Heart left ventricle (tissue), 16 donors: ENCODE measurements around the gene CSTPP1. TPM values are rescaled to one million over a fixed set of nuclear protein-coding genes. Genes with fewer than 3 reads are reported as not detected.
"Not testable (repeated sequence)": the region's sequence is repeated elsewhere in the genome, so short reads cannot be mapped to it uniquely, and the experiment has no call there.

Experiments used
- ATAC-seq, 4 donors: fragments of 200-7000 bp; cut with Tn5 transposase; one replicate each; pipeline ENCODE4 v1.9.1; 2020 to 2022; ENCODE audit warnings: moderate library complexity in 4 of 4, mild to moderate bottlenecking in 3 of 4, moderate number of reproducible peaks in 1 of 4
- DNase-seq, 5 donors: peaks; one replicate each; pipeline ENCODE4 v3.0.0-alpha.2; 2020
- H3K27ac ChIP-seq, 12 donors: fragments of 200-600 bp; sonication (generic) in 4 of 12; one replicate each; pipeline versions ENCODE4 v1.5.0 to v1.8.0; 2016 to 2022; ENCODE audit warnings: mild to moderate bottlenecking in 2 of 12
- H3K27me3 ChIP-seq, 9 donors: fragments of 200-600 bp; sonication (generic) in 2 of 9; one replicate each; pipeline versions ENCODE4 v1.5.1 to v1.8.0; 2016 to 2022; ENCODE audit warnings: mild to moderate bottlenecking in 3 of 9
- H3K36me3 ChIP-seq, 9 donors: fragments of 200-600 bp; sonication (generic) in 2 of 9; one replicate each; pipeline versions ENCODE4 v1.5.0 to v1.8.0; 2018 to 2022; ENCODE audit warnings: mild to moderate bottlenecking in 2 of 9
- H3K4me1 ChIP-seq, 12 donors: fragments of 200-600 bp; sonication (generic) in 4 of 12; one replicate each; pipeline versions ENCODE4 v1.5.0 to v1.8.0; 2016 to 2022; ENCODE audit warnings: mild to moderate bottlenecking in 3 of 12
- H3K4me3 ChIP-seq, 12 donors: fragments of 200-600 bp; sonication (generic) in 4 of 12; one replicate each; pipeline versions ENCODE4 v1.5.0 to v1.8.0; 2017 to 2022; ENCODE audit warnings: mild to moderate bottlenecking in 9 of 12, moderate library complexity in 4 of 12
- H3K9me3 ChIP-seq, 12 donors: fragments of 200-600 bp; sonication (generic) in 4 of 12; one replicate each; pipeline versions ENCODE4 v1.5.0 to v1.8.0; 2016 to 2022; ENCODE audit warnings: mild to moderate bottlenecking in 1 of 12
- POLR2A ChIP-seq, 2 donors: fragments of 450-650 bp; IDR thresholded peaks; one replicate each; pipeline ENCODE4 v1.6.1; 2017; ENCODE audit warnings: antibody characterized with exemption in 2 of 2, mild to moderate bottlenecking in 2 of 2, moderate library complexity in 2 of 2
- WGBS, 4 donors: extraction: QIAGEN DNeasy Blood & Tissue Kit in 2 of 4; methylation state at CpG; one replicate each; pipeline versions ENCODE4 v1.1.5 to v1.1.7; 2013 to 2018; 5-methylcytosine and 5-hydroxymethylcytosine counted together
- intact Hi-C, 10 donors: fragments of 100-400 bp; cut with DNase I; formaldehyde crosslinking; loops; one replicate each; pipeline versions ENCODE4 v1.11.1 to v1.14.2; 2022
- polyA plus RNA-seq, 2 donors: library from polyadenylated mRNA; stranded (reverse); fragments of 200-250 nt; gene quantifications; one replicate each; pipeline ENCODE4 v1.2.3, GENCODE V29; 2013
- total RNA-seq, 9 donors: library from RNA; depleted of rRNA in 2 of 9; stranded (reverse); fragments of >200 nt in 2 of 9; fragmentation: NEBNext Ultra II Directional in 3 of 9; extraction: Animal tissue kit (Norgen Biotek cat#: 25700) in 3 of 9; gene quantifications; one replicate each; pipeline versions ENCODE4 v1.1.0 to v1.2.4, GENCODE V29; 2016 to 2023
- TF ChIP-seq, protein P1 (sequence below), 12 donors: fragments of 200-600 bp; sonication (generic) in 4 of 12; IDR thresholded peaks; one replicate each; pipeline versions ENCODE4 v1.5.0 to v1.8.0; 2018 to 2022; ENCODE audit warnings: antibody characterized with exemption in 12 of 12, mild to moderate bottlenecking in 5 of 12
- donor health status: ischemic (EF 13 %, LVEDD 7.1; RV severe dilation, severe dysfunction).
- donor health status: healthy with polysubstance abuse.
- donor health status: DM: no; HTN: yes; CAD: no.
- donor health status: DM: no; HTN: no; CAD: no.
- donor health status: ischemic (EF 25% LVEDD 6.9; RV normal size, moderate dysfunction).
- donor health status: ischemic (EF 25% LVEDD 5.7; RV mildly dilated, moderate dysfunction).
- donor health status: healthy.
- donor health status: DM: yes; HTN: yes; CAD: no.
- donor health status: ischemic (EF 35%, LVEDD 5.7; RV mildly dilated, moderate dysfunction).
- donor health status: nonischemic (EF 11% LVEDD 7.7; RV severe dilation, severe dysfunction).
- donor health status: DM: yes; HTN: yes; CAD: no.
- donor health status: PGD.
- donor health status: ischemic (EF 29% LVEDD 5.4; RV normal size, mild dysfunction).
- donor health status: nonischemic (EF 23%, LVEDD 6.1; RV moderate dilation, normal function).

CSTPP1 gene
- total and polyA plus RNA-seq, 11 donors, result 9.9 to 33.4 (median 14.7) TPM

DNA sequence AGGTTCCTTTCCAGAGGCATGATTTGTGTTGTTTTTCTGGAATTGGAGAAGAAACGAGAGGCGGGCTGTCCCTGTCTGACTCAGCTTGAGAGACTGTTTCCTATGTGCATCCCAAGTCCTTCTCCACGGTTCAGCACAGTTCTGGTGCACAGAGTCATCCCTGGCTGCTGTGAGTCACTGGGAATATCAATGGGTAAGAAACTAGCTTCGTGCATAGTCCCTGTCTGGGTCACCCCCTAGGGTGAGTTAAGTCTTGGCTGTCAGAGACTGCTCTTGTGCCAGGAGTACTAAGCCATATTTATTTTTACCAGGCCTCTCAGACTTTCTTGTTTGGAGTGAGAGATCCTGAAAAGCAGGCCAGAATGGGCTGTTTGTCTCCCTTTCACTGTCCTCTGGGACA lies 15.8 kb upstream of the CSTPP1 start:
- peak overlapping the region; percentile 7 to 73 (median 60) for H3K27ac ChIP-seq
- no peak overlapping the region for H3K4me3 ChIP-seq
- DNase-seq (peak in 3 of 5 donors; percentile 37 to 74 (median 40)), ATAC-seq (peak; percentile 47 to 81 (median 65))
- H3K9me3 ChIP-seq, result no peaks in the 10 kb centered on the region
- no peaks in the 10 kb centered on the region for H3K36me3 ChIP-seq
- TF ChIP-seq, protein P1, sequence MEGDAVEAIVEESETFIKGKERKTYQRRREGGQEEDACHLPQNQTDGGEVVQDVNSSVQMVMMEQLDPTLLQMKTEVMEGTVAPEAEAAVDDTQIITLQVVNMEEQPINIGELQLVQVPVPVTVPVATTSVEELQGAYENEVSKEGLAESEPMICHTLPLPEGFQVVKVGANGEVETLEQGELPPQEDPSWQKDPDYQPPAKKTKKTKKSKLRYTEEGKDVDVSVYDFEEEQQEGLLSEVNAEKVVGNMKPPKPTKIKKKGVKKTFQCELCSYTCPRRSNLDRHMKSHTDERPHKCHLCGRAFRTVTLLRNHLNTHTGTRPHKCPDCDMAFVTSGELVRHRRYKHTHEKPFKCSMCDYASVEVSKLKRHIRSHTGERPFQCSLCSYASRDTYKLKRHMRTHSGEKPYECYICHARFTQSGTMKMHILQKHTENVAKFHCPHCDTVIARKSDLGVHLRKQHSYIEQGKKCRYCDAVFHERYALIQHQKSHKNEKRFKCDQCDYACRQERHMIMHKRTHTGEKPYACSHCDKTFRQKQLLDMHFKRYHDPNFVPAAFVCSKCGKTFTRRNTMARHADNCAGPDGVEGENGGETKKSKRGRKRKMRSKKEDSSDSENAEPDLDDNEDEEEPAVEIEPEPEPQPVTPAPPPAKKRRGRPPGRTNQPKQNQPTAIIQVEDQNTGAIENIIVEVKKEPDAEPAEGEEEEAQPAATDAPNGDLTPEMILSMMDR (IDR thresholded peaks at IDR 0.05), result no peak
- no peak for TF ChIP-seq POLR2A (IDR thresholded peaks at IDR 0.05)
- peaks cover 0 to 46% (median 29%) of the 10 kb centered on the region in 12 donors for H3K4me1 ChIP-seq
- intact Hi-C loops, result no loop called here
- peaks cover 0 to 36% (median 0%) of the 10 kb centered on the region in 9 donors for H3K27me3 ChIP-seq
- 36 to 49% (median 44%) methylated on average over 4 of the region's 4 CpGs for WGBS, 4 donors

DNA sequence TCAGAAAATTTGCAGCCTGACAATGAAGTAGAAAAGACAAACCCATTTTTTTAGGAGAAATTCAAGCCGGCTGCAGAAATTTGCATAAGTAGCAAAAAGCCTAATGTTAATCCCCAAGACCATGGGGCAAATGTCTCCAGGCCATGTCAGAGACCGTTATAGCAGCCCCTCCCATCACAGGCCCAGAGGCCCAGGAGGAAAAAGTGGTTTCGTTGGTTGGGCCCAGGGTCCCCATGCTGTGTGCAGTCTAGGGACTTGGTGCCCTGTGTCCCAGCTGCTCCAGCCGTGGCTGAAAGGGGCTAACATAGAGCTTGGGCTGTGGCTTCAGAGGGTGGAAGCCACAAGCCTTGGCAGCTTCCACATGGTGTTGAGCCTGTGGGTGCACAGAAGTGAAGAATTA lies 8.6 kb upstream of the CSTPP1 start:
- H3K27ac ChIP-seq, intact Hi-C loops, ATAC-seq, H3K27me3 ChIP-seq, DNase-seq, H3K9me3 ChIP-seq, H3K4me1 ChIP-seq, H3K36me3 ChIP-seq, H3K4me3 ChIP-seq: not testable (repeated sequence)
- 64 to 77% (median 76%) methylated on average over 4 of the region's 4 CpGs for WGBS, 4 donors

DNA sequence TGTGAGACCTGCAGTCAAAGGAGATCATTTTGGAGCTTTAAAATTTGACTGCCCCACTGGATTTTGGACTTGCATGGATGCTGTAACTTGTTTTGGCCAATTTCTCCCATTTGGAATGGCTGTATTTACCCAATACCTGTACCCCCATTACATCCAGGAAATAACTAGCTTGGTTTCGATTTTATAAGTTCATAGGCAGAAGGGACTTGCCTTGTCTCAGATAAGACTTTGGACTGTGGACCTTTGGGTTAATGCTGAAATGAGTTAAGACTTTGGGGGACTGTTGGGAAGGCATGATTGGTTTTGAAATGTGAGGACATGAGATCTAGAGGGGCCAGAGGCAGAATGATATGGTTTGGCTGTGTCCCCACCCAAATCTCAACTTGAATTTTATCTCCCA lies 7.9 kb upstream of the CSTPP1 start:
- H3K4me3 ChIP-seq, H3K9me3 ChIP-seq, H3K4me1 ChIP-seq, H3K27ac ChIP-seq, DNase-seq, H3K36me3 ChIP-seq, H3K27me3 ChIP-seq, ATAC-seq, intact Hi-C loops: not testable (repeated sequence)
- 27 to 70% (median 65%) methylated on average over 1 of the region's 1 CpG for WGBS, 4 donors

DNA sequence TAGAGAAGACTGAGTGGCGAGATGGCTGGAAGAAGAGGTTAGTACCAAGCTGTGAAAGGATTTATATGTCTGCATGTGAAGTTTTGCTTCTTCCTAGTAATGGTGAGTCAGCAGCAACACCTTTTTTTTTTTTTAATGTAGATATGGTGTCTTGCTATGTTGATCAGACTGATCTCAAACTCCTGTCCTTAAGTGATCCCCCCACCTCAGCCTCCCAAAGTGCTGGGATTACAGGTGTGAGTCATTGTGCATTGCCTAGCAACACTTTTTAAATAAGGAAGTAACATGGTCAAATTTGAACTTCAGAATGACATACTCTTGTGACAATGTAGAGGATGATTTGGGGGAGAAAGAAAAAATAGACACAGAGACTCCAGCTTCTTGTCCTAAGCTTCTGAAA lies 6.5 kb upstream of the CSTPP1 start:
- no peak overlapping the region for H3K4me3 ChIP-seq
- no peaks in the 10 kb centered on the region for H3K4me1 ChIP-seq
- WGBS, 4 donors, result 93 to 97% (median 96%) methylated on average over 1 of the region's 1 CpG
- intact Hi-C loops, result no loop called here
- DNase-seq (no peak), ATAC-seq (no peak)
- H3K27me3 ChIP-seq, result peaks cover 0 to 3% (median 0%) of the 10 kb centered on the region in 9 donors
- TF ChIP-seq POLR2A (IDR thresholded peaks at IDR 0.05), result no peak
- TF ChIP-seq, protein P1 (IDR thresholded peaks at IDR 0.05), result no peak
- no peaks in the 10 kb centered on the region for H3K9me3 ChIP-seq
- H3K36me3 ChIP-seq, result no peaks in the 10 kb centered on the region
- no peak overlapping the region for H3K27ac ChIP-seq

DNA sequence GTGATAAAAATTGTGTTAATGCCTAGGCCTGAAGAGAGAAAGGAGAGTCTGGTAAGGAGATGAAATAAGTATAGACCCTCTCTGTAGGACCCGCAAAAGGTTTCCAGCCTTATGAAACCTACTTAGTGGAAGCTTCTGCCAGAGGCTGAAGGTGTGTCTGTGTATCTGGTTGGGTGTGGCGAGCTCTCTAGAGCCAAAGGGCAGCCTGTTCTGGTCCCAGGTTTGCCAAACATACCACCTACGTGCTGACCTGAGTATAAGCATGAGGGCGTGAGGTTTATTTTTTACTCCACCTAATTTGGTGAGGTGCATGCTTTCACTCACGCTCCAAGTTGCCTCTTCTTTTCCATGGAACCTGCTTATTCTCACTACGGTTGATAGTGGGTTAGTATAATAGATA lies 5.6 kb downstream of the CSTPP1 start:
- TF ChIP-seq, protein P1 (IDR thresholded peaks at IDR 0.05), result no peak
- TF ChIP-seq POLR2A (IDR thresholded peaks at IDR 0.05), result no peak
- intact Hi-C loops, result no loop called here
- no peak overlapping the region for H3K27ac ChIP-seq
- ATAC-seq (no peak), DNase-seq (no peak)
- H3K9me3 ChIP-seq, result no peaks in the 10 kb centered on the region
- H3K4me3 ChIP-seq, result no peak overlapping the region
- H3K36me3 ChIP-seq, result peaks cover 0 to 7% (median 0%) of the 10 kb centered on the region in 9 donors
- 95 to 99% (median 96%) methylated on average over 6 of the region's 6 CpGs for WGBS, 4 donors
- H3K27me3 ChIP-seq, result no peaks in the 10 kb centered on the region
- peaks cover 0 to 7% (median 1%) of the 10 kb centered on the region in 12 donors for H3K4me1 ChIP-seq
